IMR-90 (cell line): ENCODE measurements around the gene NOXO1.

Experiments
- CEBPB ChIP-seq: IDR thresholded peaks from 2 replicates; pipeline ENCODE4 v1.6.1; 2012; ENCODE audit warnings: low read depth, low read length, improper control_type of control experiment
- CHD1 ChIP-seq: IDR thresholded peaks from 2 replicates; pipeline ENCODE4 v1.6.1; 2012; ENCODE audit warnings: low read depth, low read length, improper control_type of control experiment
- MAZ ChIP-seq: IDR thresholded peaks from 2 replicates; pipeline ENCODE4 v1.6.1; 2012; ENCODE audit warnings: low read depth, mild to moderate bottlenecking, low read length, improper control_type of control experiment, moderate library complexity, borderline replicate concordance
- POLR2A ChIP-seq: IDR thresholded peaks from 2 replicates; pipeline ENCODE4 v1.6.1; 2012; ENCODE audit warnings: mild to moderate bottlenecking, low read depth, low read length
- RAD21 ChIP-seq: IDR thresholded peaks from 2 replicates; pipeline ENCODE4 v1.6.1; 2012; ENCODE audit warnings: low read length, improper control_type of control experiment
- RCOR1 ChIP-seq: IDR thresholded peaks from 2 replicates; pipeline ENCODE4 v1.6.1; 2012; ENCODE audit warnings: mild to moderate bottlenecking, low read length, improper control_type of control experiment; ENCODE audit not compliant: insufficient replicate concordance
- USF2 ChIP-seq: fragments of 150-350 bp; IDR thresholded peaks from 2 replicates; pipeline ENCODE4 v1.6.1; 2017; ENCODE audit warnings: mild to moderate bottlenecking, antibody characterized with exemption, low read length, low read depth
- TF ChIP-seq, protein P1 (sequence below): conservative IDR thresholded peaks from 2 replicates; pipeline ENCODE4 v1.5.1; 2012; ENCODE audit warnings: mild to moderate bottlenecking, low read depth, low read length, improper control_type of control experiment

- TF ChIP-seq RCOR1: no peak
- TF ChIP-seq USF2: no peak
- TF ChIP-seq, protein P1, sequence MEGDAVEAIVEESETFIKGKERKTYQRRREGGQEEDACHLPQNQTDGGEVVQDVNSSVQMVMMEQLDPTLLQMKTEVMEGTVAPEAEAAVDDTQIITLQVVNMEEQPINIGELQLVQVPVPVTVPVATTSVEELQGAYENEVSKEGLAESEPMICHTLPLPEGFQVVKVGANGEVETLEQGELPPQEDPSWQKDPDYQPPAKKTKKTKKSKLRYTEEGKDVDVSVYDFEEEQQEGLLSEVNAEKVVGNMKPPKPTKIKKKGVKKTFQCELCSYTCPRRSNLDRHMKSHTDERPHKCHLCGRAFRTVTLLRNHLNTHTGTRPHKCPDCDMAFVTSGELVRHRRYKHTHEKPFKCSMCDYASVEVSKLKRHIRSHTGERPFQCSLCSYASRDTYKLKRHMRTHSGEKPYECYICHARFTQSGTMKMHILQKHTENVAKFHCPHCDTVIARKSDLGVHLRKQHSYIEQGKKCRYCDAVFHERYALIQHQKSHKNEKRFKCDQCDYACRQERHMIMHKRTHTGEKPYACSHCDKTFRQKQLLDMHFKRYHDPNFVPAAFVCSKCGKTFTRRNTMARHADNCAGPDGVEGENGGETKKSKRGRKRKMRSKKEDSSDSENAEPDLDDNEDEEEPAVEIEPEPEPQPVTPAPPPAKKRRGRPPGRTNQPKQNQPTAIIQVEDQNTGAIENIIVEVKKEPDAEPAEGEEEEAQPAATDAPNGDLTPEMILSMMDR: no peak
- no peak for TF ChIP-seq POLR2A
- TF ChIP-seq MAZ: no peak
- TF ChIP-seq CHD1: no peak
- TF ChIP-seq RAD21: no peak
- TF ChIP-seq CEBPB: no peak
These were observed 32.3 kb upstream of the NOXO1 start for GRCh38 chr16:2013527-2013926.
